ENCODE measurements around the gene TSHZ3.

DNA sequence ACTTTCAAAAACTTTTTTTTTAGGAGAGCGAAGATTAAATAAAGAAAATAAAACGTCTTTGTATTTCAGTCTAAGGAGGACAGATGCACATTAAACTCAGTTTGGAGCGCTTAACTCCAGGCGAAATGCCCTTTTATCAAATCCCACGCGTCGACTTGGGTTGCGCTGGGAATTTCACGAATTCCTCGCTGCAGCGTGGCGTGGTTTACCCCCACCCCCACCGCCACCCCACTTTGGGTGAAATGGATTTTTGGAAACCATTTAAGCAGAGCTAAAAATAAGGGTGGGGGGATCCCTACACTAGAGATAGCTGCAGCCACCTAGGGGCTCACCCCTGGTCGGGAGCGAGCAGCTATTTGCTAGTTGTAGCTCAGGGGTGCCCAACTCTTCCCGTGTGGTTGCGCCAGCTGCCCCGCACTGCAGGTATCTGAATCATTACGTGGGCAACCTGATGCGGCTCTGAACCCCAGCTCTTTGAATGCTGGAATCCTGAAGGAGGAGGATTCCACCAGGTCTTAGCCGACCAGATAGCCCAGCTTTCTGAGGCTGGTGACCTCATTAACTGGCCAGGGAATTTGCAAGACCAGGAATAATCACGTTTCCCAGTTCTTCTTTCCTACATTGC lies 6.5 kb upstream of the TSHZ3 start:
- no peak for TF ChIP-seq CTCF (IDR thresholded peaks at IDR 0.05)
- no peak for TF ChIP-seq POLR2A (IDR thresholded peaks at IDR 0.05)

Measured in heart left ventricle (tissue), 13 donors.